ENCODE data around the gene TMEM134.

- TF ChIP-seq CTCF (conservative IDR thresholded peaks at IDR 0.05; ENCODE audit: low read depth, low read length): no peak
- no peak for TF ChIP-seq EZH2 (IDR thresholded peaks at IDR 0.05; ENCODE audit: borderline replicate concordance, low read depth, low read length, poor library complexity, severe bottlenecking)
These were observed 31.8 kb downstream of the TMEM134 start, which contains the start of gene PTPRCAP for GRCh38 chr11:67437082-67437808.

Measured in A673 (cell line).